CD4-positive, alpha-beta T cell treated with Interleukin-4 for 4 hours (primary cell): ENCODE results near the gene JUN.
A peak's percentile ranks its signal among the peaks of the same experiment; 100 is the strongest.

Experiments
- DNase-seq: peaks from one replicate; pipeline ENCODE4 v3.0.0-alpha.2; 2020

The JUN gene

DNA sequence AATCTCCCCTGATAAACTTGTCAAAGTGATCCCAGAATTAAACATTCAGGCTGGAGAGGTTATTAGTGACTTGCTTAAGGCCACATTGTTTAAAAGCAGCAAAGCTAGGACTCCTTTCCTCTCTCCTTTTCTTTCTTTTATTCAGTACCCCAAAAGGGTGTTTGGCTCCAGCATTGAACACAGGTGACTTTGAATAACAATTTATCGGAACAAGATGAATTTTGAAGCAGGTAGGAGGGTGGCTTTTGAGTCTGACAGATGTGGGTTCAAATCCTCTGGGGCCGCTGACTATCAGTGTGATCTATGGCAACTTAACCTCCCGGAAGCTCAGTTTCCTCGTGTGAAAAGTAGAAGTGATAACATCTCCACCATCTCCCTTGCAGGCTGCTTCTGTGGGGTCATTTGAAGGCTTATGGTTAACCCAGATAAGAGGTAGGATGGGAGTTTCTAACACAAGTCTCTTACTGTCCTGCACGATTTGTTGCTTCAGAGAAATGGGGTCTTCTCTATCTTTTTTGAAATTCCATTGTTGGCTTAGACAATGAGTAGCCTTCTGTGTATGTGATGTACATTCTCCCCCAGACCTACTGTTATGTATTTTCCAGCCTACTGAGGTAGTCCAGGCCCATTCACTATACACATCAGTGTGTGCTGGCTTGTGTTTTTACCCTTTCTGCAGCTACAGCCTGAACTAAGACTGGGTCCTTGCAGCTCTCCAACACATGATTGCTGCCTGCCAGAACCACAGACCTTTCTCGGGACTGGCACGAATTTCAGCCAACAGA is 29.0 kb downstream of the JUN start:
- peak; percentile 52 for DNase-seq

- no peak for DNase-seq
Observed at GRCh38 chr1:58754073-58754613, 29.7 kb downstream of the JUN start.

DNA sequence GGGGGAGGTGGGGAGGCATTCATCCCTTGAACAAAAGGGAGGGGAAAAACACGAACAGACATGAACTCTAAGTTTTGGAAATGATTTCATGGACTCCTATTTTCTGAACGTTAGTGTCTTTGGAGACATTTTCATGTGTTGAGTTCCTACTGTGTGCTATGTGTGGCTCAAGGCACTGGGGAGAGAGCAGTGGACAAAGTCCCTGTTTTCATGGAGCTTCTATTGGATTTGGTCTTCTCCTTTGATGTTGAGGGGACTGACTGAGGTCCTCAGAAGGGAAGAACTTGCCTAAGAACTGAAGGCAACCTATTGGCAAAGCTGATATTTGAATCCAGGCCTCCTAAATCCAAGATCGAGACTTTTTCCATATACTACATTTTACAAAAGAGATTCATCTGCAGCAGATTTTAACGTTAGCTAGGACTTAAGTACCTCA is 30.4 kb downstream of the JUN start:
- no peak for DNase-seq

- no peak for DNase-seq
Observed at GRCh38 chr1:58749646-58750045, 34.2 kb downstream of the JUN start.

- no peak for DNase-seq
Observed at GRCh38 chr1:58748666-58749065, 35.2 kb downstream of the JUN start.

GRCh38 chr1:58746757-58747156 is 37.1 kb downstream of the JUN start:
- no peak for DNase-seq

GRCh38 chr1:58746182-58746581 is 37.7 kb downstream of the JUN start:
- DNase-seq, result no peak

DNA sequence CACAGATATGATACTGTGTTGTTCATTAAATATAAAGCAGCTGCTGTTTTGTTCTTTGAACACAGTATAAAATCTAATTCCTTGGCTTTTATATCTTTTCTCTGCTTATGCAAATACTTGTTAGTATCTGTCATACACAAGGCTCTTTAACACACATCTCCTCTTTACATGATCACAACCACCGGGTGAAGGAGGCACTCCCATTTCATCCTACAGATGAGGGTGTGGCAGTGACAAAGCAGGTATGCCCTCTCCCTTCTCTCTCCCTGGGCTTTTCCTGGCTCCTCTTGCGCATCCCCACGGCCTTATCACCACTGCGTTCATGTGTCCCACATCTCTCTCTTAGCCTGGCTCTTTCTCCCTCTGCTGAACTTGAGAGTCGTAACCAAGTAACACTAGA is 38.2 kb downstream of the JUN start:
- no peak for DNase-seq

DNA sequence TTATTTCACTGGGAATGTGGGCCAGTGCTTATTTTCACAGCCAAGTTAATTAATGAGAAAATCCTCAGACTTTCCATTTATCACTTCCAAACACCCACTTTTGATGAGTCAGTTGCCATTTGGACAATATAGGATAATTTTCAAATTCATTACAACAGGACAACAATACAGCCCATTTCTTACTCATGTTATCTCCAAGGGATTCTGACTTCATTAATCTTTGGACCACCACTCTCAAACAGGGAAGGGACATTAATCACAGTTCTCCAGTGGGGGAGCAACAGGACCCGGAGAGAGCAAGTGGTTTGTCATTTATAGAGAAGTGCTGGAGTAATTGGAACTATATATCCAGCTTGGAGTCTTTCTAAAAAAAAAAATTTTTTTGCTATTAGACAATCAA is 38.7 kb downstream of the JUN start:
- DNase-seq, result no peak

DNA sequence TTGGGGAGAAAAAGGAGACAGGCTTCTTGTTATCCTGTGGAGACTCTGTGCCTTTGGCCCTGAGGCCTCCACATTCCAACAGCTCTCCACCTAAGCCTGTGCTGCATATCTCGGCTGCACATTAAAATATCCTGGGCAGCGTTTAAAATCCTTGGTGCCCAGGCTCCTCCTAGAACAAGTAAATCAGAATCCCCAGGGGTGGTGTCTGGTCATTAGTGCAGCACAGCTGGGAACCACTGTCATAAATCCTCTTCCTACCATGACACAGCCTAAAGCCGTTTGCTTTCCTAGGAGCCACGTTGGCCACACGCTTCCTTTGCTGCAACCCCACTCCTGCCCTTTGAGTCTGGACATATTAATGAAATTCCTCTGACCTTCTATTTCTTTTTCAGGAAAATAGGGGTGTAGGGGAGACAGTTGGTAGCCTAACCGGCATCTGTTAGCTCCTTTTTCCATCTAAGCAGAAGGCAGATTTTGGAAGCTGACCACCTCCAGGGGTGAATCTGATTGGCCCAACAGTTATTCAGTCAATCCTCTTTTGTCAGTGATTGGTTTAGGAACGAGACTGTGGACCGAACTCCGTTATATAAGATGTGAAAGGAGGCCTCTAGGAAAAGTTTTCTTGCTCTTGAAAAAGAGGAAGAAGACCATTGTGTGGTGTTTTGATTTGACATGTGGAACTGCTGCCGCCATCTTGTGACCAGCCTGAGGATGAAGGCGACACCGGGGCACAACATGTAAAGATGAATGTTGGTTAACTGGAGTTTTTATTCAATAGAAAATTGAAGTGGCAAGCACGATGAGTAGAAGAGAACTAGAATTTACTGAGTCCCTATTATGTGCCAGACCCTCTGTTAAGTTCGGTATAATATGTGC is 41.9 kb downstream of the JUN start:
- no peak for DNase-seq

GRCh38 chr1:58739856-58740466 is 43.9 kb downstream of the JUN start:
- DNase-seq, result peak; percentile 70

DNA sequence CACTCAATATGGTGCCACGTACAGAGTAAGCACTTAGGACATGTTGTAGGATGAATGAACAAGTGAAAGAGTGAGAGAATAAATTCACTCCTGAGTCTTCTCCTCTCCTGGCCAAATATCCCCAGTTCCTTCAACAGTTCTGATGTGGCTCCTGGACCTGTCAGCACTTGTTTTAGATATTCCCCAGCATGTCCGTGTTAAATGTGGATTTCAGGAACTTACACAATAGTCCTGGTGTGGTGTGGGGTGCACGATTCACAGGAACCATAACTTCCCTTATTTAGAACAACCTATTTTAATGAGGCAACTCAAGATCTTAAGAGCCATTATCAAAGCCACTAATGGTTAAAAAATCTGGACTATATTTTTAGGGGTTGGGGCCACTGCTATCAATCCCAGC is 45.0 kb downstream of the JUN start:
- no peak for DNase-seq

DNA sequence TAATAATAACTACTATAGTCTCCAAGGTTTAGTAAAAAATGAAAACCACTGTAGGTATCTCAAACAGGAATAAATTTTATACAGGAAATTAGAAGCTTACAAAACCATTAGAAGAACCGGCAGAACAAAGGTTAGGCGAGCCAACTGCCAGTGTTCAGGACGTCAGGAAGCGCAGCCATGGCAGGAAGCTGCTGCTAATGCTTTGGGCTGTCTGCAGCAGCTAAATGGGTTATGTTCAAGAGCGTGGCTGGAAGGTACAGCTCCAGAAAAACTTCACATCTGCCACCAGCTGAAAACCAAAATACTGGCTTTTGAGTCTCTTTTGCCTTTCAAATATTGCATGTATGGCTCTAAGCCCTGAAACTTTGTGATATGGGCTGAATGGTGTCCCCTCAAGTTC is 48.3 kb downstream of the JUN start:
- no peak for DNase-seq

DNA sequence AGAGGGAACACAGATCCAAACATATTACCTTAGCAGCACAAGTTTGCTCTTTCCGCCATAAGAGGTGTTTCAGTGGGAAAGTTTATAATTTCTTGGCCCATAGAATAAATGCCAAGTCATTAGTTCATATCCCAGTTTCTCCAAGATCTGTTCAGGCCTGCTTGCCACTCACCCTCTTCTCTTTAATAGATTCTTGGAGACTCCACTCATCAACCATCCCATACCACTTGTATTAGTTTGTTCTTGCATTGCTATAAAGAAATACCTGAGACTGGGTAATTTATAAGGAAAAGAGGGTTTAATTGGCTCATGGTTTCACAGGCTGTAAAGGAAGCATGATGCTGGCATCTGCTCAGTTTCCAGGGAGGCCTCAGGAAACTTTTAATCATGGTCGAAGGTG is 49.2 kb downstream of the JUN start:
- DNase-seq, result no peak

GRCh38 chr1:58732087-58732775 is 51.6 kb downstream of the JUN start:
- no peak for DNase-seq
